Naive B cell (primary cell): ENCODE results near the gene NAV2. TPM values are rescaled to one million over a fixed set of nuclear protein-coding genes. Genes with fewer than 3 reads are reported as not detected.
A peak's percentile ranks its signal among the peaks of the same experiment; 100 is the strongest.

Source experiments
- ATAC-seq, 2 donors: fragments of 150-1000 bp; cut with Tn5 transposase; 2 replicates each; pipeline ENCODE4 v1.10.0; 2021; ENCODE audit warnings: low read depth in 2 of 2, mild to moderate bottlenecking in 2 of 2, moderate library complexity in 2 of 2
- DNase-seq: peaks from one replicate; pipeline ENCODE4 v3.0.0; 2022
- H3K27ac Mint-ChIP-seq, 6 donors: one replicate each; pipeline ENCODE4 v1.8.0; 2020 to 2022; ENCODE audit warnings: mild to moderate bottlenecking in 6 of 6, mixed read lengths in 6 of 6, moderate library complexity in 5 of 6, inconsistent platforms in 2 of 6
- H3K27me3 Mint-ChIP-seq, 3 donors: one replicate each; pipeline ENCODE4 v1.8.0; 2021 to 2022; ENCODE audit warnings: mixed read lengths in 3 of 3, mild to moderate bottlenecking in 1 of 3
- H3K36me3 Mint-ChIP-seq, 2 donors: one replicate each; pipeline ENCODE4 v1.8.0; 2020 to 2022; ENCODE audit warnings: mixed read lengths in 2 of 2, inconsistent platforms in 1 of 2, mild to moderate bottlenecking in 1 of 2
- H3K4me1 Mint-ChIP-seq, 3 donors: one replicate each; pipeline ENCODE4 v1.8.0; 2020 to 2022; ENCODE audit warnings: mixed read lengths in 3 of 3, inconsistent platforms in 1 of 3, mild to moderate bottlenecking in 1 of 3, moderate library complexity in 1 of 3
- H3K4me3 Mint-ChIP-seq, 8 donors: one replicate each; pipeline ENCODE4 v1.8.0; 2020 to 2022; ENCODE audit warnings: mild to moderate bottlenecking in 8 of 8, mixed read lengths in 8 of 8, moderate library complexity in 8 of 8, inconsistent platforms in 2 of 8
- H3K9me3 Mint-ChIP-seq, 7 donors: one replicate each; pipeline ENCODE4 v1.8.0; 2020 to 2022; ENCODE audit warnings: mixed read lengths in 7 of 7, mild to moderate bottlenecking in 5 of 7, inconsistent platforms in 2 of 7, moderate library complexity in 1 of 7
- polyA plus RNA-seq, 6 donors: library from polyadenylated mRNA; unstranded; fragments of 300-500 nt; fragmentation: Illumina TruSeq; gene quantifications; one replicate each; pipeline ENCODE4 v1.2.3, GENCODE V29; 2021; ENCODE audit warnings: low read depth in 6 of 6

NAV2 gene
- polyA plus RNA-seq, 6 donors from 2014 or later, result 0.90 to 3.2 (median 0.94) TPM; not detected in 3

GRCh38 chr11:19771463-19771862, 58.8 kb downstream of the NAV2 start:
- H3K27ac Mint-ChIP-seq, result peak overlapping the region in 1 of 6 donors; percentile 25
- H3K27me3 Mint-ChIP-seq, result peaks cover 5 to 46% (median 35%) of the 10 kb centered on the region in 3 donors
- peaks cover 0 to 7% of the 10 kb centered on the region in 2 donors for H3K36me3 Mint-ChIP-seq
- no peak for ATAC-seq
- peaks cover 0 to 6% (median 0%) of the 10 kb centered on the region in 7 donors for H3K9me3 Mint-ChIP-seq
- DNase-seq, result no peak
- peaks cover 5 to 6% (median 6%) of the 10 kb centered on the region in 3 donors for H3K4me1 Mint-ChIP-seq
- no peak overlapping the region for H3K4me3 Mint-ChIP-seq

GRCh38 chr11:19772480-19772879, 59.8 kb downstream of the NAV2 start:
- peaks cover 0 to 6% (median 0%) of the 10 kb centered on the region in 7 donors for H3K9me3 Mint-ChIP-seq
- peaks cover 0 to 8% of the 10 kb centered on the region in 2 donors for H3K36me3 Mint-ChIP-seq
- H3K27me3 Mint-ChIP-seq, result peaks cover 7 to 44% (median 37%) of the 10 kb centered on the region in 3 donors
- no peak for DNase-seq
- no peak for ATAC-seq
- H3K4me1 Mint-ChIP-seq, result peaks cover 7 to 11% (median 10%) of the 10 kb centered on the region in 3 donors
- peak overlapping the region in 2 of 6 donors; percentile 27 to 45 for H3K27ac Mint-ChIP-seq
- no peak overlapping the region for H3K4me3 Mint-ChIP-seq

GRCh38 chr11:19774329-19774728, 61.7 kb downstream of the NAV2 start:
- Mint-ChIP-seq H3K27me3 (peaks cover 25 to 59% (median 55%) of the 10 kb centered on the region in 3 donors), H3K4me1 (peaks cover 7 to 27% (median 16%) of the 10 kb centered on the region in 3 donors), H3K9me3 (peaks cover 0 to 6% (median 0%) of the 10 kb centered on the region in 7 donors), H3K4me3 (no peak overlapping the region), H3K36me3 (peaks cover 0 to 8% of the 10 kb centered on the region in 2 donors), H3K27ac (no peak overlapping the region)
- ATAC-seq (no peak), DNase-seq (no peak)

GRCh38 chr11:19774817-19775580, 62.4 kb downstream of the NAV2 start:
- ATAC-seq (no peak), DNase-seq (no peak)
- Mint-ChIP-seq H3K36me3 (peaks cover 0 to 8% of the 10 kb centered on the region in 2 donors), H3K4me1 (peaks cover 7 to 29% (median 16%) of the 10 kb centered on the region in 3 donors), H3K4me3 (peak overlapping the region in 3 of 8 donors; percentile 48 to 81 (median 79)), H3K27me3 (peaks cover 28 to 65% (median 62%) of the 10 kb centered on the region in 3 donors), H3K9me3 (peaks cover 0 to 6% (median 0%) of the 10 kb centered on the region in 7 donors), H3K27ac (peak overlapping the region in 2 of 6 donors; percentile 31 to 81)

GRCh38 chr11:19775622-19776021, 63.0 kb downstream of the NAV2 start:
- H3K27ac Mint-ChIP-seq, result peak overlapping the region in 1 of 6 donors; percentile 81
- peaks cover 31 to 68% (median 67%) of the 10 kb centered on the region in 3 donors for H3K27me3 Mint-ChIP-seq
- peaks cover 0 to 8% of the 10 kb centered on the region in 2 donors for H3K36me3 Mint-ChIP-seq
- H3K4me1 Mint-ChIP-seq, result peaks cover 7 to 31% (median 16%) of the 10 kb centered on the region in 3 donors
- peak overlapping the region in 5 of 8 donors; percentile 48 to 81 (median 79) for H3K4me3 Mint-ChIP-seq
- no peak for ATAC-seq
- no peak for DNase-seq
- H3K9me3 Mint-ChIP-seq, result peaks cover 0 to 6% (median 0%) of the 10 kb centered on the region in 7 donors

GRCh38 chr11:19777039-19777376, 64.4 kb downstream of the NAV2 start:
- Mint-ChIP-seq H3K27ac (peak overlapping the region in 2 of 6 donors; percentile 81 to 99), H3K4me3 (peak overlapping the region in 7 of 8 donors; percentile 65 to 95 (median 89)), H3K9me3 (peaks cover 0 to 6% (median 0%) of the 10 kb centered on the region in 7 donors), H3K36me3 (peaks cover 0 to 8% of the 10 kb centered on the region in 2 donors), H3K4me1 (peaks cover 7 to 28% (median 16%) of the 10 kb centered on the region in 3 donors), H3K27me3 (peaks cover 36 to 72% (median 71%) of the 10 kb centered on the region in 3 donors)
- no peak for DNase-seq
- ATAC-seq, result peak; percentile 9 to 10

GRCh38 chr11:19777377-19778102, 64.9 kb downstream of the NAV2 start:
- DNase-seq (peak; percentile 33), ATAC-seq (peak; percentile 83 to 84)
- H3K4me3 Mint-ChIP-seq, result peak overlapping the region; percentile 76 to 95 (median 88)
- H3K27ac Mint-ChIP-seq, result peak overlapping the region; percentile 79 to 99 (median 86)
- peaks cover 0 to 6% (median 0%) of the 10 kb centered on the region in 7 donors for H3K9me3 Mint-ChIP-seq
- peaks cover 0 to 8% of the 10 kb centered on the region in 2 donors for H3K36me3 Mint-ChIP-seq
- peaks cover 37 to 77% (median 73%) of the 10 kb centered on the region in 3 donors for H3K27me3 Mint-ChIP-seq
- H3K4me1 Mint-ChIP-seq, result peaks cover 7 to 28% (median 16%) of the 10 kb centered on the region in 3 donors

GRCh38 chr11:19779740-19780139, 67.1 kb downstream of the NAV2 start:
- peak overlapping the region in 3 of 8 donors; percentile 35 to 95 (median 92) for H3K4me3 Mint-ChIP-seq
- peaks cover 0 to 6% (median under 1%) of the 10 kb centered on the region in 7 donors for H3K9me3 Mint-ChIP-seq

GRCh38 chr11:19781351-19781750, 68.7 kb downstream of the NAV2 start:
- no peak for DNase-seq
- ATAC-seq, result no peak
- peaks cover 0 to 2% of the 10 kb centered on the region in 2 donors for H3K36me3 Mint-ChIP-seq
- peaks cover 3 to 25% (median 11%) of the 10 kb centered on the region in 3 donors for H3K4me1 Mint-ChIP-seq
- H3K27ac Mint-ChIP-seq, result no peak overlapping the region
- H3K27me3 Mint-ChIP-seq, result peaks cover 33 to 56% (median 51%) of the 10 kb centered on the region in 3 donors
- peaks cover 0 to 4% (median 0%) of the 10 kb centered on the region in 7 donors for H3K9me3 Mint-ChIP-seq
- no peak overlapping the region for H3K4me3 Mint-ChIP-seq

More at GRCh38 chr11:19779740-19780139, 67.1 kb downstream of the NAV2 start:
- peaks cover 37 to 67% (median 64%) of the 10 kb centered on the region in 3 donors for H3K27me3 Mint-ChIP-seq
- DNase-seq, result no peak
- peaks cover 0 to 8% of the 10 kb centered on the region in 2 donors for H3K36me3 Mint-ChIP-seq
- peaks cover 7 to 28% (median 16%) of the 10 kb centered on the region in 3 donors for H3K4me1 Mint-ChIP-seq
- no peak for ATAC-seq
- H3K27ac Mint-ChIP-seq, result peak overlapping the region in 3 of 6 donors; percentile 20 to 81 (median 68)

GRCh38 chr11:19785265-19785664, 72.6 kb downstream of the NAV2 start:
- H3K36me3 Mint-ChIP-seq, result no peaks in the 10 kb centered on the region
- H3K4me1 Mint-ChIP-seq, result no peaks in the 10 kb centered on the region
- peaks cover 0 to 4% (median 0%) of the 10 kb centered on the region in 7 donors for H3K9me3 Mint-ChIP-seq
- ATAC-seq (no peak), DNase-seq (no peak)
- H3K27ac Mint-ChIP-seq, result no peak overlapping the region
- H3K4me3 Mint-ChIP-seq, result no peak overlapping the region
- H3K27me3 Mint-ChIP-seq, result peaks cover 10 to 37% (median 32%) of the 10 kb centered on the region in 3 donors

- no peaks in the 10 kb centered on the region for H3K36me3 Mint-ChIP-seq
- no peaks in the 10 kb centered on the region for H3K4me1 Mint-ChIP-seq
- peaks cover 5 to 33% (median 32%) of the 10 kb centered on the region in 3 donors for H3K27me3 Mint-ChIP-seq
- H3K4me3 Mint-ChIP-seq, result no peak overlapping the region
- H3K27ac Mint-ChIP-seq, result no peak overlapping the region
- peaks cover 0 to 4% (median 0%) of the 10 kb centered on the region in 7 donors for H3K9me3 Mint-ChIP-seq
- ATAC-seq (no peak), DNase-seq (no peak)
Observed at GRCh38 chr11:19786644-19787043, 74.0 kb downstream of the NAV2 start.

- no peaks in the 10 kb centered on the region for H3K36me3 Mint-ChIP-seq
- peaks cover 0 to 4% (median 0%) of the 10 kb centered on the region in 7 donors for H3K9me3 Mint-ChIP-seq
- no peak overlapping the region for H3K27ac Mint-ChIP-seq
- no peak overlapping the region for H3K4me3 Mint-ChIP-seq
- DNase-seq (no peak), ATAC-seq (no peak)
- no peaks in the 10 kb centered on the region for H3K4me1 Mint-ChIP-seq
- H3K27me3 Mint-ChIP-seq, result peaks cover 0 to 19% (median 18%) of the 10 kb centered on the region in 3 donors
Observed at GRCh38 chr11:19788435-19788834, 75.8 kb downstream of the NAV2 start.

- no peak for ATAC-seq
- Mint-ChIP-seq H3K36me3 (no peaks in the 10 kb centered on the region), H3K4me3 (no peak overlapping the region), H3K9me3 (peaks cover 0 to 4% (median 0%) of the 10 kb centered on the region in 7 donors), H3K4me1 (no peaks in the 10 kb centered on the region), H3K27me3 (peaks cover 0 to 19% (median 16%) of the 10 kb centered on the region in 3 donors), H3K27ac (no peak overlapping the region)
- DNase-seq, result no peak
Observed at GRCh38 chr11:19789245-19789644, 76.6 kb downstream of the NAV2 start.
